Measurements from ENCODE around the gene HOXA10.

Gene HOXA10

GRCh38 chr7:27173956-27174873 lies at the start of gene HOXA10:
Gene HOXA10, minus strand, starts transcription at chr7:27174320. Its CDS starts 14 bp downstream, at chr7:27174306.
- DNase-seq = no peak

- no peak for DNase-seq
These were observed 47.2 kb upstream of the HOXA10 start for GRCh38 chr7:27221201-27221797.

- DNase-seq = no peak
These were observed 46.4 kb upstream of the HOXA10 start for GRCh38 chr7:27220440-27220955.

- DNase-seq = no peak
These were observed 45.7 kb upstream of the HOXA10 start for GRCh38 chr7:27219821-27220220.

GRCh38 chr7:27217951-27218350 lies 43.8 kb upstream of the HOXA10 start:
- DNase-seq = no peak

- DNase-seq = no peak
These were observed 41.2 kb upstream of the HOXA10 start for GRCh38 chr7:27215356-27215755.

GRCh38 chr7:27214239-27214950 lies 40.3 kb upstream of the HOXA10 start:
- DNase-seq = no peak

- no peak for DNase-seq
These were observed 39.5 kb upstream of the HOXA10 start for GRCh38 chr7:27213433-27214238.

- DNase-seq = no peak
These were observed 38.6 kb upstream of the HOXA10 start for GRCh38 chr7:27212497-27213432.

- DNase-seq = no peak
These were observed 37.7 kb upstream of the HOXA10 start for GRCh38 chr7:27211764-27212204.

GRCh38 chr7:27211084-27211446 lies 36.9 kb upstream of the HOXA10 start:
- no peak for DNase-seq

GRCh38 chr7:27210441-27211083 lies 36.4 kb upstream of the HOXA10 start:
- DNase-seq = no peak

- DNase-seq = no peak
These were observed 35.9 kb upstream of the HOXA10 start for GRCh38 chr7:27209933-27210440.

GRCh38 chr7:27208998-27209397 lies 34.9 kb upstream of the HOXA10 start:
- no peak for DNase-seq

- DNase-seq = no peak
These were observed 33.3 kb upstream of the HOXA10 start for GRCh38 chr7:27207348-27207985.

GRCh38 chr7:27205325-27206280 lies 31.5 kb upstream of the HOXA10 start:
- DNase-seq = no peak

- DNase-seq = no peak
These were observed 30.8 kb upstream of the HOXA10 start for GRCh38 chr7:27204851-27205322.

GRCh38 chr7:27203964-27204594 lies 30.0 kb upstream of the HOXA10 start:
- DNase-seq = no peak
